Vagina (tissue), 2 donors: Measurements from ENCODE around the gene EPB41.

ENCODE experiments used
- POLR2AphosphoS5 ChIP-seq, 2 donors: sonication (generic); formaldehyde crosslinking; IDR thresholded peaks; one replicate each; pipeline ENCODE4 v1.9.0; 2017; ENCODE audit warnings: antibody characterized with exemption in 2 of 2, mild to moderate bottlenecking in 2 of 2, low read depth in 1 of 2; ENCODE audit not compliant: insufficient read depth in 1 of 2
- TF ChIP-seq, protein P1 (sequence below), 3 experiments: fragments of 450-650 bp in 2 of 3; fragments of 200-600 bp in 1 of 3; sonication (generic) in 1 of 3; IDR thresholded peaks; one replicate each; pipeline ENCODE4 v1.5.1; 2017 to 2019; ENCODE audit warnings: antibody characterized with exemption in 3 of 3, mild to moderate bottlenecking in 2 of 3, moderate library complexity in 2 of 3

DNA sequence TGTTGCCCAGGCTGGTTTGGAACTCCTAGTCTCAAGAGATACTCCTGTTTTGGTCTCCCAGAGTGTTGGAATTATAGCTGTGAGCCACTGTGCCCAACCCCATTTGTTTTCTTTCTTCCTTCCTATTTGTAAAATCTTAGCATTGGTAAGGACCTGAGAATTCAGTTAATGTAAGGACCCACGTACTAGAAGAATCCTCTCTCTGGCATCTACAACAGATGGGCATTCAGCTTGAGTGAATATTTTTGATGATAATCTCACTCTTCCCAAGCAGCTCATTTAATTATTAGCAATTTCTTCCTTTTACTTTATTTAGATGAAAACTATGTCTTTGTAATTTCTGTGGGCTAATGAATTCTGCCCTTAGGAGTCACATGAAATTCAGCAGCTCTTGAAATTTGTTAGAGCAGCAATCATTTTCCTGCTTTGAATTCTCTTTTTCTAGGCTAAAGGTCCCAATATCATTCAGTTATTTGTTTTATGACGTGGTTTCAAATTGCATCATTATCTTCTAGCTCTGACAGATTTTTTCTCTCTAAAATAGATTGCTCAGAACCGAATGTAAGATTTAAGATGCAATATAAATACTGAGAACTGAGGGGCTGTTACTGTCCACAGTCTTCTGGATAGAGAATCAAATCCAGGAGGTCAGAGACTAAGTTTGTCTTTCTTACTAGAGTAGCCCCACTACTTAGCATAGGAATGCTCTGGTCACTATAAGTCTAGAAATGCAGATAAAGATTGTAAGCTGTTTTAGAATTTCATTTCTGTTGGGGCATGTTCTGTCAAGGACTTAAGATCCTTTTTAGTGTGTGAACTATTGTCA lies 59.4 kb downstream of the EPB41 start:
- no peak for TF ChIP-seq POLR2AphosphoS5 (IDR thresholded peaks at IDR 0.05; ENCODE audit: insufficient read depth in 1 of 2, low read depth in 1 of 2)
- TF ChIP-seq, protein P1, sequence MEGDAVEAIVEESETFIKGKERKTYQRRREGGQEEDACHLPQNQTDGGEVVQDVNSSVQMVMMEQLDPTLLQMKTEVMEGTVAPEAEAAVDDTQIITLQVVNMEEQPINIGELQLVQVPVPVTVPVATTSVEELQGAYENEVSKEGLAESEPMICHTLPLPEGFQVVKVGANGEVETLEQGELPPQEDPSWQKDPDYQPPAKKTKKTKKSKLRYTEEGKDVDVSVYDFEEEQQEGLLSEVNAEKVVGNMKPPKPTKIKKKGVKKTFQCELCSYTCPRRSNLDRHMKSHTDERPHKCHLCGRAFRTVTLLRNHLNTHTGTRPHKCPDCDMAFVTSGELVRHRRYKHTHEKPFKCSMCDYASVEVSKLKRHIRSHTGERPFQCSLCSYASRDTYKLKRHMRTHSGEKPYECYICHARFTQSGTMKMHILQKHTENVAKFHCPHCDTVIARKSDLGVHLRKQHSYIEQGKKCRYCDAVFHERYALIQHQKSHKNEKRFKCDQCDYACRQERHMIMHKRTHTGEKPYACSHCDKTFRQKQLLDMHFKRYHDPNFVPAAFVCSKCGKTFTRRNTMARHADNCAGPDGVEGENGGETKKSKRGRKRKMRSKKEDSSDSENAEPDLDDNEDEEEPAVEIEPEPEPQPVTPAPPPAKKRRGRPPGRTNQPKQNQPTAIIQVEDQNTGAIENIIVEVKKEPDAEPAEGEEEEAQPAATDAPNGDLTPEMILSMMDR (IDR thresholded peaks at IDR 0.05): no peak
